Stimulated activated CD8-positive, alpha-beta memory T cell treated with anti-CD3 and anti-CD28 coated beads, Interleukin-12 subunit alpha, Interleukin-12 subunit beta, amount 100 ng/mL, for 24 hours (primary cell): Measurements from ENCODE around the gene YIPF3.
"Not testable (repeated sequence)": the region's sequence is repeated elsewhere in the genome, so short reads cannot be mapped to it uniquely, and the experiment has no call there.

ENCODE experiments used
- DNase-seq: peaks from one replicate; pipeline ENCODE4 v3.0.0-alpha.2; 2020; ENCODE audit errors: extremely low read depth

Gene YIPF3

GRCh38 chr6:43516697-43517504 is at the start of gene YIPF3, which contains the start of gene POLR1C:
Gene YIPF3 (minus strand): TSS chr6:43516926. CDS start chr6:43516807, 119 bp downstream.
Gene POLR1C (plus strand): TSS chr6:43517089. CDS start chr6:43517110, 21 bp downstream.
- peak; percentile 94 for DNase-seq

GRCh38 chr6:43559328-43559727 is 42.6 kb upstream of the YIPF3 start:
- no peak for DNase-seq

- DNase-seq, result not testable (repeated sequence)
Observed at GRCh38 chr6:43557620-43558019, 40.9 kb upstream of the YIPF3 start.

GRCh38 chr6:43547222-43547621 is 30.5 kb upstream of the YIPF3 start:
- no peak for DNase-seq

GRCh38 chr6:43544461-43544860 is 27.7 kb upstream of the YIPF3 start:
- DNase-seq, result no peak

- no peak for DNase-seq
Observed at GRCh38 chr6:43541774-43542471, 25.2 kb upstream of the YIPF3 start.

GRCh38 chr6:43540507-43540906 is 23.8 kb upstream of the YIPF3 start:
- no peak for DNase-seq

GRCh38 chr6:43539409-43539808 is 22.7 kb upstream of the YIPF3 start:
- DNase-seq, result not testable (repeated sequence)

- DNase-seq, result not testable (repeated sequence)
Observed at GRCh38 chr6:43538986-43539385, 22.3 kb upstream of the YIPF3 start.

- no peak for DNase-seq
Observed at GRCh38 chr6:43532201-43532600, 15.5 kb upstream of the YIPF3 start.

- no peak for DNase-seq
Observed at GRCh38 chr6:43524483-43524961, 7.8 kb upstream of the YIPF3 start.

- no peak for DNase-seq
Observed at GRCh38 chr6:43523284-43523683, 6.6 kb upstream of the YIPF3 start.

GRCh38 chr6:43522547-43523261 is 6.0 kb upstream of the YIPF3 start:
- DNase-seq, result no peak

- no peak for DNase-seq
Observed at GRCh38 chr6:43521836-43522235, 5.1 kb upstream of the YIPF3 start.

- no peak for DNase-seq
Observed at GRCh38 chr6:43520097-43520496, 3.4 kb upstream of the YIPF3 start.

GRCh38 chr6:43517505-43518357 is 1.0 kb upstream of the YIPF3 start:
- no peak for DNase-seq

- DNase-seq, result no peak
Observed at GRCh38 chr6:43516367-43516696, 394 bp downstream of the YIPF3 start.

- DNase-seq, result no peak
Observed at GRCh38 chr6:43515808-43516207, 918 bp downstream of the YIPF3 start.

GRCh38 chr6:43511824-43512415 is 4.8 kb downstream of the YIPF3 start:
- DNase-seq, result no peak

- DNase-seq, result no peak
Observed at GRCh38 chr6:43510827-43511163, 5.9 kb downstream of the YIPF3 start.
